GM21381 (cell line): Measurements from ENCODE around the gene C6orf132.

Source experiments
- ATAC-seq: cut with Tn5 transposase; IDR thresholded peaks from one replicate; pipeline ENCODE4 v1.9.1; 2021; ENCODE audit warnings: mild to moderate bottlenecking, moderate library complexity; ENCODE audit not compliant: unreplicated experiment

Gene C6orf132

DNA sequence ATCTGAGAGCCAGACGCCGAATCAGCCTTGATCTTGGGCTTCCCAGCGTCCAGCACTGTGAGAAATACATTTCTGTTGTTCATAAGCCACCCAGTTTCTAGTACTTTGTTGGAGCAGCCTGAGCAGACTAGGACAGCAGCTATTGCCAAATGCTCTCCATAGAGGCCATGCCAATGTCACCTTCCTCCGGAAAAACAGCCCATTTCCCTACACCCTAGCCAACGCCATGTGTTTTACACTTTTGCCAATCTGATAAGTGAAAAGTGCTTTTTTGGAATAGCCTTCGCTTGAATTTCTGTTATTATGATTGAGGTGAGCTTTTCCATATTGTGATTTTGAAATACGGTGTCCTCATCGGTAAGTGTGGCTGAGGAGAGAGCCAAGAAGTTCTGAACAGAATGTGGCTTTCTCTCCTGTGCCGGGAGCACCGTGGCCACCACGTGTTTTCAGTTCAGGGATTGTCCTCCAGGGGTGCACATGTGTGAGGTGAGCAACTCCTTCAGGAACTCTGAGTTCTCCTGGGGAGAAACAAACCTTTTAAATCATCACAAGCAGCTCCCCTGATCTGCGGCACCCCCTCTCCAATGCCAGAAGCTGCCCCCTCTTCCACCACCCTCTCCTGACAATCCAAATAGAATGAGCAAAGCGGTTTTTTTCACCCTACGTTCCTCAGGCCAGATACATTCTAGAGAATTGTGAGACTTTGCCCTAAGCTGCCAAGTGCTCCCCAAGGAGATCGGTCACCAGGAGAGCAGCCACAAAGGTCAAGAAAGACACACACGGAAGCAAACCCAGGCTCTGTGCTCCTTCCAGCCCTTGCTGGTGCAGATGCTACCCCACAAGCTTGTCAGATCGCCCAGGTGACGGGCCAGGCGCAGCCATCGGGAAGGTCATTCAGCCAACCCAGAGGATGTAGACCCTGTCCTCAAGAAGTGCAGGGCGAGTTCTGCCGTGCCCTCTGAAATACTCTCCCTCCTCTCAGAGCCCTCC lies 56.1 kb downstream of the C6orf132 start:
- ATAC-seq, result no peak

DNA sequence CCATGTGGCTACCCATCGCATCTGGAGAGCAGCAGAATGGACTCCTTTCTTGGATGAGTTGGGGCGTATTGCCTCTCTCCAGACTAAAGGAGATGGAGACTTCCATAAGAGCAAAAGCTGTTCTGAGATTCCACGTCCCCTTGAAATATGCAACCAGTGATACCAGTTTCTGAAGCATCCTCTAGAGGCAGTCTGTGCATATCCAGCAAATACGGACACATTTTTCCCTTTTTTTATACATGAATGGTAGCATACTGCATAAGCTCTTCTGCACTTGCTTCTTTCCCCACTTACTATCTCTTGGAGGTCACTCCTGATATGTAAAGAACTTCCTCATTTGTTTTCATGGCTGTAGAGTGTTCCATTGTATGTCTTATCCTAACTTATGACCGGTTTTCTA lies 57.5 kb downstream of the C6orf132 start:
- ATAC-seq, result no peak

- no peak for ATAC-seq
These were observed 58.9 kb downstream of the C6orf132 start for GRCh38 chr6:42083530-42083929.

DNA sequence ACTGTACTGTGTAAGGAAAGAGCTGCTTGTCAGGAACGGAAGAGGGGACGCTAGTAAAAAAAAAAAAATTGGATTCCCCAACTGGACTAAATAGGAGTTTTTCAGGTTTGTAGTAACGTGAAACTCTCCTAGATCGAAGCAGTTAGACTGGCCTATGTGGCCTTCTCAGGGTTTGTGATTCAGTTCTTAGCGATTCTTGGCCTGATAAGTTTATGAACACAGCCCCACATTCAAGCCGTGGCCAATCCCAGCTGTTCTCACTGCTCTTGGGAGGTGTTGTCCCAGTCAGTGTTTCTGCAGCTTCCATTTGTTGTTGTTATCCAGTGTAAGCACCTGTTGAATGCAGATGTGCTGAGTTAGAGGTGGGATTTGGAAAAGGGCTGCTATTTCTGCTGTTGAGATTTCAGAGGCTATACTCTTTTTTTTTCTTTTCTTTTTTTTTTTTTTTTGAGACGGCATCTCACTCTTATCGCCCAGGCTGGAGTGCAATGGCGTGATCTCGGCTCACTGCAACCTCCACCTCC lies 62.4 kb downstream of the C6orf132 start:
- ATAC-seq, result no peak

- no peak for ATAC-seq
These were observed 64.0 kb downstream of the C6orf132 start for GRCh38 chr6:42078386-42078785.

DNA sequence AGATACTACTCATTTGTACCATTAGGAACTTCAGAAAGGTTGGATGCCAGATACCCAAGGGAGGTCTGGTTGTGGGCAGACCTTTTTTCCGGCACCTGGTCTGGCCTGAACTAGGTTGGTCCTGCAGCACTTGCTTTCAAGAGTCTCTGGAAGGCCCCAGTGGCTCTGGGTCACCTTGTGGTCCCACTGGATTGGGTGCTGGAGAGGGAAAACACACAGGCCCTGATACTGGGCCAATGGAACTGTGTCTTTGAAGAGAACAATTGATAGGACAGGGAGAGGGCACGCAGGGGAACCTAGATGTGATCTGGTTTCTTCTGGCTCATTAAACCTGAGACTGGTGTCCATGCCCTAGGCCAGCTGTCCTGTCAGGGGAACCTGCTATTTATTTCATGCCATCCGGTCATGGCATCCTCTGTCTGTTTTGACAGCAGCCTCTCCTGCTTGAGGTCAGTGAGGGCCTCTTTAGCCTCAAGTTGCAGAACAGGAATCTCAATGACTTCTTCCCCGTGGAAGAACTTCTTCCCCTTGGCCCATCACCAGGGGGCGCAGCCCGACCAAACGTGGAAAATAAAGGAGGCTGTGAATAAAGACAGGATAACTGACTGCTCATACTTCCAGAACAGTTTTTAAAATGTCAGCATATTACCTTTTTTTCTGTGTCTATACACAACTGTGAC lies 67.1 kb downstream of the C6orf132 start:
- no peak for ATAC-seq

DNA sequence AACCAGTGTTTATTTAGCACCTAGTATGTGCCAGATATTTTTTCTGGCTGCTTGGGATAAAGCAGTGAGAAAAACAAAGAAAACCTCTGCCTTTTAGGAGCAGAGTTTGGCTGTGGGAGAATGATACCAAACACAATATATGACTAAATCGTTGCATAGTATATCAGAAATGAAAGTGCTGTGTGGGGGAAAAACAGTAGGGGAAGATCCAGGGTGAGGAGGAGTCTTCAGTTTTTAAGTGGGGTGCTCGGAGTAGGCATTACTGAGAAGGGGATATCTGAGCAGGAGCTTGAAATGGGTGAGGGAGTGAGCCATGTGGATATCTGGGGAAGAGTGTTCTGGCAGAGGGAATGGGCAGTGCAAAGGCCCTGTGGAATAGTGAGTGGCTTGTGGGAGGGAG lies 69.1 kb downstream of the C6orf132 start:
- ATAC-seq, result no peak

DNA sequence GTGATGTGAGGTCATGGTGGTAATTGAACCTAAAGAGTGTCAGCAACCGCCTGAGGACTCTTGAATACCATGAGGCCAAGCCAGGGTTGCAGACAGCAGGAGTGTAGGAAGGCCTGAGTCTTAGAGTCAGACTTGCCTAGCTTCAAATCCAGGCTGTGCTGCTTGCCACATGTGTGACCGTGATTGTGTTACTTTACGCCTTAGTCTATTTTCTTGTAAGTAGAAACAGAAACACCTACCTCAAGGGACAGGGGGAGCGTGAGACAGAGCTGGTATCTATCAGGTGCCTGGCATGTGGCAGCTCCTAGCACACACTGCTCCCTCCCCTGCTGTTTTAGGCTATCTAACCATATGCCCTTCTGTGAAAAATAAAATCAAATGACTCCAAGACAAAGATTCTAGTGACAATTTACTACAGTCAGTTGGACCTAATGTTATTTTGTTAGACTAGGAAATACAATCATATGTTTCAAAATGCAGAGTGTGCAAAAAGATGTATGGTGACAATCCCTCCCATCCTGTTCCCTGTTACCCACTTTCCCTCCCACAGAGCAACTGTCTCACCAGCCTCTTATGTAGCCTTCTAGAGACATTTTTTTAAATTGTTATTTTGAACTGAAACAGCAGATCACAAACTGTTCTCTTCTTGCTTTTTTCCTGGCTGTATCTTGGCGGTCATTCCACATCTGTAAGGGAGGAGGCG lies 70.4 kb downstream of the C6orf132 start:
- ATAC-seq, result no peak

GRCh38 chr6:42068872-42069522 lies 73.4 kb downstream of the C6orf132 start:
- ATAC-seq, result no peak

DNA sequence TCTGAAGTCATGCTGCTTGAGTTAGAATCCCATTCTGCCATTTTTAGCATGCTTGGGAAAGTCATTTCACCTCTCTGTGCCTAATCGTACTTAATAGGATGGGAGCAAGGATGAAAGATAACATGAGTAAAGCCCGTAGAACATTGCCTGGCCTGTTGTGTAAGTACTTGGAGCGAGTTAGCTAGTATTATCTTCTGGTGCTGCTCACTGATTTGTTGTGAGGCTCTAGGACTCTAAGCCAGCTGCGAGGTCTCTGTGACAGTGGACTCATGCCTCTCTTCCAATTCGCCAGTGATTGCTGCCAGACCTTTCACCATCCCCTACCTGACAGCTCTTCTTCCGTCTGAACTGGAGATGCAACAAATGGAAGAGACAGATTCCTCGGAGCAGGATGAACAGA lies 74.2 kb downstream of the C6orf132 start:
- ATAC-seq, result no peak

- no peak for ATAC-seq
These were observed 76.2 kb downstream of the C6orf132 start for GRCh38 chr6:42066156-42066675.

GRCh38 chr6:42059743-42060142 lies 82.7 kb downstream of the C6orf132 start:
- ATAC-seq, result no peak

GRCh38 chr6:42053601-42054000 lies 88.8 kb downstream of the C6orf132 start:
- no peak for ATAC-seq

GRCh38 chr6:42051268-42051653 lies 91.2 kb downstream of the C6orf132 start:
- no peak for ATAC-seq
